Dendritic cell treated with granulocyte-macrophage colony-stimulating factor and Interleukin-4, amounts not matched to agents 40 ng/mL and 50 ng/mL, for 4 days (primary cell): ENCODE results near the gene FER1L5.

Experiments used
- H3K27ac Mint-ChIP-seq: one replicate; pipeline ENCODE4 v1.8.0; 2022; ENCODE audit warnings: mild to moderate bottlenecking, mixed read lengths
- H3K27me3 Mint-ChIP-seq: one replicate; pipeline ENCODE4 v1.8.0; 2022; ENCODE audit warnings: mild to moderate bottlenecking, mixed read lengths
- H3K36me3 Mint-ChIP-seq: one replicate; pipeline ENCODE4 v1.8.0; 2022; ENCODE audit warnings: low read depth, mixed read lengths
- H3K4me1 Mint-ChIP-seq: one replicate; pipeline ENCODE4 v1.8.0; 2022; ENCODE audit warnings: low read depth, mixed read lengths
- H3K4me3 Mint-ChIP-seq: one replicate; pipeline ENCODE4 v1.8.0; 2022; ENCODE audit warnings: mild to moderate bottlenecking, moderate library complexity, mixed read lengths
- H3K9me3 Mint-ChIP-seq: one replicate; pipeline ENCODE4 v1.8.0; 2022; ENCODE audit warnings: mixed read lengths
- intact Hi-C: fragments of 100-400 bp; cut with micrococcal nuclease; formaldehyde crosslinking; loops from one replicate; pipeline ENCODE4 v1.15.0; 2022

Gene FER1L5

DNA sequence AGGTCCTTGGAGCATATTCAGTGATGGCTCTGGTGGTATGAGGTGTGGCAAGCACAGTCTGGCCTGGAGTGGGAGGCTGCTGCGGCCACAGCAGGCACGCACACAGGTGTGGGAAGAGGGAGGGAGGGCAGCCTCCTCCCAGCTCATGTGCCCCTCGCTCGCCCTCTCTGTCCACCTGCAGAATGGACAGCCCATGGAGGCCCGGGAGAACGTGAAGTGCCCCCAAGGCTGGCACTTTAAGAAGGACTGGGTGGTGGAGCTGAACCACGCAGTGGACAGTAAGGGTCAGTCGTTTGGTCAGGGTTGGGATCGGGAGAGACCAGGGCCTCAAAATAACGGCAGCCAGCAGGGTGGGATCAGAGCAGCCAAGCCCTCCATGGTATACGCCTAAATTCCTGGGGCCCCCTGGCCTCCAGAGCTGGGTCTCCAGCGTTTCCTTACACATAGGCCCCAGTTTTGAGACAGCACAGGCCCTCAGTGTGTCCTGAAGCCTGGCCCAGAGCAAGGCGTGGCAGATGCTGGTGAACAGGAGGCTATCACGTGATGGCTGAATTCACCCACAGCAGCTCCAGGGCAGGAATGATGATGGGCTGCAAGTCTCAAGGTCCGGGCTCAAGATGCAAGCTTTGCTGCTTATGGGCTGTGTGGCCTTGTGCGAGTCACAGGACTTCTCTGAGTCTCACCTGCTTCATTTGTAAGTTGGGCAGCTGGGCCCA is 47.9 kb downstream of the FER1L5 start:
- H3K36me3 Mint-ChIP-seq, result no peaks in the 10 kb centered on the region
- H3K9me3 Mint-ChIP-seq, result no peaks in the 10 kb centered on the region
- no peaks in the 10 kb centered on the region for H3K27me3 Mint-ChIP-seq
- intact Hi-C loops, result no loop called here
- no peak overlapping the region for H3K4me3 Mint-ChIP-seq
- no peaks in the 10 kb centered on the region for H3K4me1 Mint-ChIP-seq
- H3K27ac Mint-ChIP-seq, result no peak overlapping the region

- intact Hi-C loops, result no loop called here
- no peaks in the 10 kb centered on the region for H3K27me3 Mint-ChIP-seq
- no peak overlapping the region for H3K27ac Mint-ChIP-seq
- no peaks in the 10 kb centered on the region for H3K36me3 Mint-ChIP-seq
- H3K4me1 Mint-ChIP-seq, result no peaks in the 10 kb centered on the region
- H3K9me3 Mint-ChIP-seq, result no peaks in the 10 kb centered on the region
- no peak overlapping the region for H3K4me3 Mint-ChIP-seq
These were observed 48.6 kb downstream of the FER1L5 start for GRCh38 chr2:96691022-96691612.

DNA sequence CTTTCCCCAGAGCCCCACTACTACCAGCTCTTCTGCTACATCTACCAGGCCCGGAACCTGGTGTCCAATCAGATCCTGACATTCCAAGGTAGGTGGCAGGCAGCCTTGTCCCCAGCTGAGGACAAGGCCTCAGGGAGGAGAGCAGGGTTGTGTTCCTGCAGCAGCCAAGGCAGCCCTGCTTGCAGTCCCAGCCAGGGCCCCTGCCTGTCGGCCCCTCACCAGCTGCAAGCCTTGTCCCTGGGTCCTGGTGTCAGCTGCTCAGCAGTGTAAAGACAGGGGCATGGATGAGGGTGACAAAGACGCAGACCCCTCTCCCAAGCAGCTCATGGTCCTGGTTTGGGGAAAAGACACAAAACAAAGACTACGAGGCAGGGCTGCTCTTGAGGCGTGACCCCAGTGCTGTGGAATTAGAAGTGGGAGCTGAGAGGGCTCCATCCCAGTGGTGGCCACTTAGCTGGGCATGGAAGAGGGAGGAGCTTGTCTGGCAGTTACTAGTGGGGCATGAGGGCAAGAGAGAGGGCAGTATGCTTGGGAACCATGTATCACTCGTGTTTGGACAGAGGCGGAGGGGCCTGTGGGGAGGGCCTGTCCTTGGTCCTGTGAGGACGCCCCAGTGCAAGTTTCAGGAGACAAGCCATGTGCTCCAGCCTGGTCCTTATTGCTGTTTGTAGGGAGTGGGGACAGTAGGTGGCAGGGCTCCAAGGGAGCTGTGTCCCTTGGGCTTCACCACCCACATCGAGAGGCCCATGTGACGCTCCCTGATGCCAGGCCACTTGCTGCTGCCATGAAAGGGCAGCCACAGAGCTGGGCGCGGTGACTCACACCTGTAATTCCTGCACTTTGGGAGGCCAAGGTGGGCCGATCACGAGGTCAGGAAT is 49.8 kb downstream of the FER1L5 start:
- Mint-ChIP-seq H3K4me3 (no peak overlapping the region), H3K36me3 (no peaks in the 10 kb centered on the region), H3K4me1 (no peaks in the 10 kb centered on the region), H3K27ac (no peak overlapping the region), H3K27me3 (no peaks in the 10 kb centered on the region), H3K9me3 (no peaks in the 10 kb centered on the region)
- intact Hi-C loops, result no loop called here

GRCh38 chr2:96693286-96694200 is 51.0 kb downstream of the FER1L5 start:
- Mint-ChIP-seq H3K9me3 (no peaks in the 10 kb centered on the region), H3K4me1 (no peaks in the 10 kb centered on the region), H3K36me3 (no peaks in the 10 kb centered on the region), H3K4me3 (no peak overlapping the region), H3K27me3 (no peaks in the 10 kb centered on the region), H3K27ac (no peak overlapping the region)
- intact Hi-C loops, result no loop called here

- Mint-ChIP-seq H3K9me3 (no peaks in the 10 kb centered on the region), H3K4me3 (no peak overlapping the region), H3K27me3 (no peaks in the 10 kb centered on the region), H3K4me1 (no peaks in the 10 kb centered on the region), H3K27ac (no peak overlapping the region), H3K36me3 (no peaks in the 10 kb centered on the region)
- intact Hi-C loops, result no loop called here
These were observed 51.7 kb downstream of the FER1L5 start for GRCh38 chr2:96694279-96694678.

GRCh38 chr2:96694816-96695455 is 52.4 kb downstream of the FER1L5 start:
- H3K27me3 Mint-ChIP-seq, result no peaks in the 10 kb centered on the region
- H3K36me3 Mint-ChIP-seq, result no peaks in the 10 kb centered on the region
- H3K9me3 Mint-ChIP-seq, result no peaks in the 10 kb centered on the region
- intact Hi-C loops, result no loop called here
- no peak overlapping the region for H3K27ac Mint-ChIP-seq
- H3K4me1 Mint-ChIP-seq, result no peaks in the 10 kb centered on the region
- H3K4me3 Mint-ChIP-seq, result no peak overlapping the region

DNA sequence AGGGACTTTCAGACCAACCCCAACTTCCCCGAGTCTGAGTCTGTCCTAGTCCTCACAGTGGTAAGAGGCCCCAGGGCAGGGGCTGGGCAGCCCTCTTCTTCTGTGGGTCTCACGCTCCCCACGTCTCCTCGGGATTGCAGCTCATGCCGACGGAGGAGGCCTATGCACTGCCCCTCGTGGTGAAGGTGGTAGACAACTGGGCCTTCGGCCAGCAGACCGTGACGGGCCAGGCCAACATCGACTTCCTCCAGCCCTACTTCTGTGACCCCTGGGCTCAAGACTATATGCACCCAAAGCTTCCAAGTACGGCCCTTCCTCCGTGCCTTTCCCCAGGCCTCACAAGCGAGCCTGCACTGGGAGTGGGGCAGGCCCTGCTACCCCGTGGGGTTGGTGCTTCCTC is 53.0 kb downstream of the FER1L5 start:
- no peaks in the 10 kb centered on the region for H3K36me3 Mint-ChIP-seq
- no peaks in the 10 kb centered on the region for H3K9me3 Mint-ChIP-seq
- H3K4me3 Mint-ChIP-seq, result no peak overlapping the region

GRCh38 chr2:96697476-96697875 is 54.9 kb downstream of the FER1L5 start:
- intact Hi-C loops, result no loop called here
- H3K27me3 Mint-ChIP-seq, result no peaks in the 10 kb centered on the region
- no peak overlapping the region for H3K4me3 Mint-ChIP-seq
- no peak overlapping the region for H3K27ac Mint-ChIP-seq
- H3K4me1 Mint-ChIP-seq, result no peaks in the 10 kb centered on the region
- peaks cover 7% of the 10 kb centered on the region for H3K36me3 Mint-ChIP-seq
- no peaks in the 10 kb centered on the region for H3K9me3 Mint-ChIP-seq

More for the DNA sequence above, 53.0 kb downstream of the FER1L5 start:
- Mint-ChIP-seq H3K27me3 (no peaks in the 10 kb centered on the region), H3K27ac (no peak overlapping the region), H3K4me1 (no peaks in the 10 kb centered on the region)
- intact Hi-C loops, result no loop called here

DNA sequence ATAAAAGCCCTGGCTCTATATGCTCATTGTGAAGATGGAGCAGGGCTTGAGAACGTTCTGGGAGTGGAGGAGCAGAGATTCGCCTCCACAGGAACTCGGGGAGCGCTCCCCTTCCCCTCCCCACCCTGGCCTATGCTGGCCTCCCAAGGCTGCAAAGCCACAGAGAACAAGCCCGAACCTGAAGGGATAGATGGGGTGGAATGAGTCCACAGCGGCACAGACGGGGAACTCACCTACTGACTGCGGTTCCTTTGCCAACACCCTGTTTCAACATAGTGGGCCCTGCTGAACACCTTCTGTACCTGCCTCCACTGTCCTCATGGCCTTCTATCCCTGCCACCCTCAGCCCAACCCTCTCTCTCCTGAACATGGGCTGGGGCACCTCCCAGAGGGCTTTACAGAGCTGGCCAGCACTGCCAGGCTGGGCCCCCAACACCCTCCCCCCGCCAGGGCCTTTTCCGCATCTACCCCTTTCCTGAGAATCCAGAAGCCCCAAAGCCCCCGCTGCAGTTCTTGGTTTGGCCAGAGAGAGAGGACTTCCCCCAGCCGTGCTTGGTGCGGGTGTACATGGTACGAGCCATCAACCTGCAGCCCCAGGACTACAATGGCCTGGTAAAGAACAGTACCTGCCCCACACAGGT is 55.8 kb downstream of the FER1L5 start:
- H3K4me3 Mint-ChIP-seq, result no peak overlapping the region
- peaks cover 14% of the 10 kb centered on the region for H3K36me3 Mint-ChIP-seq
- intact Hi-C loops, result no loop called here
- no peaks in the 10 kb centered on the region for H3K27me3 Mint-ChIP-seq
- no peaks in the 10 kb centered on the region for H3K4me1 Mint-ChIP-seq
- no peak overlapping the region for H3K27ac Mint-ChIP-seq
- H3K9me3 Mint-ChIP-seq, result no peaks in the 10 kb centered on the region

DNA sequence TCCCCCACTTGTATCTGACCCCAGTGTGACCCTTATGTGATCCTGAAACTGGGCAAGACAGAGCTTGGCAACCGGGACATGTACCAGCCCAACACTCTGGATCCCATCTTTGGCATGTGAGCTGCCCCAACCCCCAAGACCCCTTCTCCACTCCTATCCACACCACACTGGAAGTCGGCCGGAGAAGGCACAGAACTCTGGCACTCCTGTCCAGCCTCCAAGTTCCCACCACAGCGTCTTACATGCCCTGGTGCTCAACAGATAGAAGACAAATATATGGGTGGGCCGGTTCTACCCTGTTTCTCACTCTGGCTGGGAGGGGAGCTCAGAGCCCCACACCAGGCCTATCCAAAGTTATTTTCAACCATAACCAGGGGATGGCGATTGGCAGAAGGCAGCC is 56.5 kb downstream of the FER1L5 start:
- Mint-ChIP-seq H3K27me3 (no peaks in the 10 kb centered on the region), H3K27ac (no peak overlapping the region), H3K4me1 (no peaks in the 10 kb centered on the region), H3K9me3 (no peaks in the 10 kb centered on the region), H3K36me3 (peaks cover 14% of the 10 kb centered on the region), H3K4me3 (no peak overlapping the region)
- intact Hi-C loops, result no loop called here

GRCh38 chr2:96699621-96700020 is 57.1 kb downstream of the FER1L5 start:
- no peaks in the 10 kb centered on the region for H3K4me1 Mint-ChIP-seq
- no peak overlapping the region for H3K27ac Mint-ChIP-seq
- no peaks in the 10 kb centered on the region for H3K27me3 Mint-ChIP-seq
- H3K9me3 Mint-ChIP-seq, result no peaks in the 10 kb centered on the region
- no peak overlapping the region for H3K4me3 Mint-ChIP-seq
- peaks cover 20% of the 10 kb centered on the region for H3K36me3 Mint-ChIP-seq
- intact Hi-C loops, result no loop called here

DNA sequence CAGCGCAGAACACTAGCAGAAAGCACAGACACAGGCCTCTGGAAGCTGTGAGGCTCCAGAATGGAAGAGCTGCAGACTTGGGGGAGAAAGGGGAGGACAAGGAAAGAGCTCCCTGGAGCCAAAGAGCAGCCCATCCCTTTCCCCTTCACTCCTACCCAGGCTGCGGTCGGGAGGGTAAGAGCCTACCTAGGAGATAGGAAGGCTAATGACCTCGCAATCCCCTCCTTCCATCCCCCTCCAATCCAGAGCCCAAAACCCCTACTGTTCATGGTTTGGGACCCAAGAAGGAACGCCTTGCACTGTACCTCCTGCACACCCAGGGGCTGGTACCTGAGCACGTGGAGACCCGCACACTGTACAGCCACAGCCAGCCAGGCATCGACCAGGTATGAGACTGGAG is 57.5 kb downstream of the FER1L5 start:
- Mint-ChIP-seq H3K4me1 (no peaks in the 10 kb centered on the region), H3K27me3 (no peaks in the 10 kb centered on the region), H3K36me3 (peaks cover 22% of the 10 kb centered on the region), H3K4me3 (no peak overlapping the region), H3K9me3 (no peaks in the 10 kb centered on the region), H3K27ac (no peak overlapping the region)
- intact Hi-C loops, result no loop called here

DNA sequence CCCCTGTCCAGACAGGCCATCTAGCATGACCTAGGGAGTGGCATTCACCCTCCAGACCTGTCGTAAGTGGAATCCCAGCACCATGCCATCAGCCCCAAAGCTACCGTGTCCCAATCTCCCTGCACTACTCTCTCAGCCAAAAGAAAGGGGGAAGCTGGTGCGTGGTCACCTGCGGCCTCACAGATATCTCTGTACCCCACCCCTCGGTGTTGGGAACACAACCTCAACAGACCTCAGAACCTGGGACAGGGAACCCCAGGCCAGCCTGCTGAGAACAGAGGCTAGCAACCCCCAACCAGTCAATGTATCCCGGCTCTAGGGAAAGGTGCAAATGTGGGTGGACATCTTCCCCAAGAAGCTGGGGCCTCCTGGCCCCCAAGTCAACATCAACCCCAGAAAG is 59.1 kb downstream of the FER1L5 start:
- Mint-ChIP-seq H3K27me3 (no peaks in the 10 kb centered on the region), H3K4me3 (no peak overlapping the region), H3K36me3 (peaks cover 38% of the 10 kb centered on the region), H3K4me1 (no peaks in the 10 kb centered on the region), H3K9me3 (no peaks in the 10 kb centered on the region), H3K27ac (no peak overlapping the region)
- intact Hi-C loops, result no loop called here
